H9 (cell line): ENCODE measurements around the gene OGFOD1. TPM values are rescaled to one million over a fixed set of nuclear protein-coding genes. Genes with fewer than 3 reads are reported as not detected.

ENCODE experiments used
- DNase-seq: peaks from one replicate; pipeline ENCODE4 v3.0.0-alpha.2; 2017
- H2AFZ ChIP-seq: one replicate; pipeline ENCODE4 v1.6.1; 2013; ENCODE audit warnings: mild to moderate bottlenecking, low read length, control low read depth, moderate library complexity
- H2AK5ac ChIP-seq: 2 replicates; pipeline ENCODE4 v1.6.1; 2013; ENCODE audit warnings: low read length, control low read depth, mixed read lengths; ENCODE audit not compliant: insufficient read length
- H2BK120ac ChIP-seq: one replicate; pipeline ENCODE4 v1.6.1; 2013; ENCODE audit warnings: low read depth, mild to moderate bottlenecking, low read length, control low read depth, inconsistent platforms; ENCODE audit not compliant: poor library complexity, severe bottlenecking
- H2BK12ac ChIP-seq: 2 replicates; pipeline ENCODE4 v1.6.1; 2013; ENCODE audit warnings: low read length, control low read depth, mixed read lengths, low read depth; ENCODE audit not compliant: insufficient read length
- H2BK15ac ChIP-seq: 2 replicates; pipeline ENCODE4 v1.6.1; 2013; ENCODE audit warnings: low read depth, low read length, control low read depth
- H2BK20ac ChIP-seq: one replicate; pipeline ENCODE4 v1.6.1; 2013; ENCODE audit warnings: low read depth, mild to moderate bottlenecking, low read length, control low read depth, inconsistent platforms; ENCODE audit not compliant: poor library complexity, severe bottlenecking
- H2BK5ac ChIP-seq: 2 replicates; pipeline ENCODE4 v1.6.1; 2013; ENCODE audit warnings: low read length, control low read depth, mixed read lengths; ENCODE audit not compliant: insufficient read length
- H3K14ac ChIP-seq: 2 replicates; pipeline ENCODE4 v1.6.1; 2013; ENCODE audit warnings: low read length, control low read depth; ENCODE audit not compliant: insufficient read depth
- H3K18ac ChIP-seq: 2 replicates; pipeline ENCODE4 v1.6.1; 2013; ENCODE audit warnings: low read depth, mild to moderate bottlenecking, mixed read lengths, low read length, control low read depth; ENCODE audit not compliant: insufficient read length
- H3K23ac ChIP-seq: 2 replicates; pipeline ENCODE4 v1.6.1; 2013; ENCODE audit warnings: low read length, control low read depth, mixed read lengths, low read depth; ENCODE audit not compliant: insufficient read length
- H3K23me2 ChIP-seq: 2 replicates; pipeline ENCODE4 v1.6.1; 2013; ENCODE audit warnings: low read depth, mild to moderate bottlenecking, mixed read lengths, low read length, control low read depth; ENCODE audit not compliant: insufficient read length, poor library complexity, severe bottlenecking
- H3K27ac ChIP-seq: 2 replicates; pipeline ENCODE4 v1.5.1; 2013; ENCODE audit warnings: low read length, control low read depth, mixed read lengths, low read depth; ENCODE audit not compliant: insufficient read length
- H3K27me3 ChIP-seq: 2 replicates; pipeline ENCODE4 v1.6.1; 2013; ENCODE audit warnings: low read length, control low read depth, inconsistent platforms; ENCODE audit not compliant: insufficient read depth
- H3K4ac ChIP-seq: 2 replicates; pipeline ENCODE4 v1.6.1; 2013; ENCODE audit warnings: low read depth, mild to moderate bottlenecking, control low read depth, inconsistent platforms, low read length, moderate library complexity
- H3K4me1 ChIP-seq: 2 replicates; pipeline ENCODE4 v1.6.1; 2013; ENCODE audit warnings: low read length, control low read depth, inconsistent platforms; ENCODE audit not compliant: insufficient read depth
- H3K4me2 ChIP-seq: 2 replicates; pipeline ENCODE4 v1.6.1; 2013; ENCODE audit warnings: low read length, control low read depth, mixed read lengths; ENCODE audit not compliant: insufficient read length, insufficient read depth
- H3K56ac ChIP-seq: 2 replicates; pipeline ENCODE4 v1.6.1; 2013; ENCODE audit warnings: low read depth, mild to moderate bottlenecking, mixed read lengths, low read length, control low read depth; ENCODE audit not compliant: insufficient read length
- H3K79me1 ChIP-seq: 2 replicates; pipeline ENCODE4 v1.6.1; 2013; ENCODE audit warnings: low read depth, mild to moderate bottlenecking, moderate library complexity, low read length, control low read depth, inconsistent platforms; ENCODE audit not compliant: insufficient read depth, poor library complexity, severe bottlenecking
- H3K79me2 ChIP-seq: 2 replicates; pipeline ENCODE4 v1.6.1; 2013; ENCODE audit warnings: low read length, control low read depth, inconsistent platforms; ENCODE audit not compliant: insufficient read depth
- H3K9ac ChIP-seq: 2 replicates; pipeline ENCODE4 v1.6.1; 2013; ENCODE audit warnings: low read length, control low read depth, mixed read lengths; ENCODE audit not compliant: insufficient read length; ENCODE audit errors: extremely low read depth
- H3K9me3 ChIP-seq: one replicate; pipeline ENCODE4 v1.6.1; 2013; ENCODE audit warnings: low read depth, low read length, inconsistent platforms; ENCODE audit not compliant: control insufficient read depth
- H3T11ph ChIP-seq: one replicate; pipeline ENCODE4 v1.6.1; 2013; ENCODE audit warnings: mild to moderate bottlenecking, low read length, control low read depth, inconsistent platforms
- H4K20me1 ChIP-seq: one replicate; pipeline ENCODE4 v1.6.1; 2013; ENCODE audit not compliant: control insufficient read depth, insufficient read length, insufficient read depth
- H4K5ac ChIP-seq: 2 replicates; pipeline ENCODE4 v1.6.1; 2013; ENCODE audit warnings: low read depth, mild to moderate bottlenecking, mixed read lengths, low read length, control low read depth; ENCODE audit not compliant: insufficient read length
- H4K8ac ChIP-seq: replicated peaks from 2 replicates; pipeline ENCODE4 v1.6.1; 2013; ENCODE audit warnings: low read length, control low read depth, mixed read lengths, low read depth; ENCODE audit not compliant: insufficient read length
- H4K91ac ChIP-seq: 2 replicates; pipeline ENCODE4 v1.6.1; 2013; ENCODE audit warnings: low read depth, mild to moderate bottlenecking, moderate library complexity, mixed read lengths, low read length, control low read depth; ENCODE audit not compliant: insufficient read length
- H3K27ac Mint-ChIP-seq, 3 experiments: 2 replicates in 2 of 3; 3 replicates in 1 of 3; pipeline ENCODE4 v1.8.0; 2020 to 2021; ENCODE audit warnings: mixed read lengths in 3 of 3, mild to moderate bottlenecking in 1 of 3, moderate library complexity in 1 of 3
- H3K27me3 Mint-ChIP-seq: 2 replicates; pipeline ENCODE4 v1.8.0; 2021; ENCODE audit warnings: low read depth, mild to moderate bottlenecking, moderate library complexity, mixed read lengths
- H3K36me3 Mint-ChIP-seq, 3 experiments: 2 replicates in 2 of 3; 3 replicates in 1 of 3; pipeline ENCODE4 v1.8.0; 2020 to 2021; ENCODE audit warnings: low read depth in 3 of 3, mixed read lengths in 3 of 3; ENCODE audit not compliant: insufficient read depth in 1 of 3
- H3K4me1 Mint-ChIP-seq, 2 experiments: 2 replicates each; pipeline ENCODE4 v1.8.0; 2020; ENCODE audit warnings: mixed read lengths in 2 of 2
- H3K4me3 Mint-ChIP-seq, 2 experiments: 2 replicates in 1 of 2; 3 replicates in 1 of 2; pipeline ENCODE4 v1.8.0; 2020 to 2021; ENCODE audit warnings: mild to moderate bottlenecking in 2 of 2, mixed read lengths in 2 of 2, moderate library complexity in 1 of 2
- H3K9me3 Mint-ChIP-seq, 2 experiments: 2 replicates in 1 of 2; 3 replicates in 1 of 2; pipeline ENCODE4 v1.8.0; 2020; ENCODE audit warnings: mild to moderate bottlenecking in 2 of 2, mixed read lengths in 2 of 2, moderate library complexity in 1 of 2
- total RNA-seq: library from RNA; stranded (reverse); gene quantifications from 2 replicates; pipeline ENCODE4 v1.2.1, GENCODE V29; 2021
- TF ChIP-seq, protein P1 (sequence below): fragments of 200-600 bp; sonication (generic); conservative IDR thresholded peaks from 3 replicates; pipeline ENCODE4 v1.8.0; 2021; ENCODE audit warnings: antibody characterized with exemption, mild to moderate bottlenecking

Gene OGFOD1
- total RNA-seq, 1 experiment from 2014 or later = 66.5 TPM

DNA sequence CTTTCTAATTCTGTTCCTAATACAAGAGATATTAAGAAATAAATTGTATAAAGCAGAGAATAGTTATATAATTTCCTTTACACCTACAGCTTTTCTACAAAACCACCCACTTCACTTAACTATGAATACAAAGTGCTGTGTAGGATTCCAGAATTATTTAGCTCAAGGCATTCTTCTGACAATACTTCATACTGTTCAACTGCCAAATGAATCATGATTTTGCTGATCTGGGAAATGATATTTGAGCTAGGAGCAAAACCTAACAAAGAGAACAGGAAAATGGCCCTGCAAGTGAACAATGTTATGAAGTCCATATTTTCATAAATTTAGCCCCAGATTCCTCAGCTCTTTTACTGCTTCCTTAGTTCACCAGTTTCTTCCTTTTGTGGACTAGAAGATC lies 55.6 kb downstream of the OGFOD1 start:
- H3K79me2 ChIP-seq = no peaks in the 10 kb centered on the region
- Mint-ChIP-seq H3K4me3 (no peak overlapping the region), H3K27me3 (no peaks in the 10 kb centered on the region), H3K4me1 (no peaks in the 10 kb centered on the region), H3K27ac (no peak overlapping the region), H3K9me3 (no peaks in the 10 kb centered on the region), H3K36me3 (peaks cover 2 to 18% (median 16%) of the 10 kb centered on the region in 3 experiments; a peak in 6 of 7 replicates)
- no peak overlapping the region for H2BK120ac ChIP-seq
- no peak overlapping the region for H3K18ac ChIP-seq
- no peak overlapping the region for H3K56ac ChIP-seq
- H2BK5ac ChIP-seq = no peak overlapping the region
- H3K27me3 ChIP-seq = no peaks in the 10 kb centered on the region
- no peak overlapping the region for H2AK5ac ChIP-seq
- H3K27ac ChIP-seq = no peak overlapping the region
- no peak overlapping the region for H3K4ac ChIP-seq
- no peak overlapping the region for H3K4me2 ChIP-seq
- H3K23ac ChIP-seq = no peak overlapping the region
- H2BK20ac ChIP-seq = no peak overlapping the region
- H3K79me1 ChIP-seq = no peaks in the 10 kb centered on the region
- H4K5ac ChIP-seq = no peak overlapping the region
- H2BK12ac ChIP-seq = no peak overlapping the region
- H3K9ac ChIP-seq = no peak overlapping the region
- no peak overlapping the region for H2BK15ac ChIP-seq
- H3K14ac ChIP-seq = no peak overlapping the region
- TF ChIP-seq, protein P1, sequence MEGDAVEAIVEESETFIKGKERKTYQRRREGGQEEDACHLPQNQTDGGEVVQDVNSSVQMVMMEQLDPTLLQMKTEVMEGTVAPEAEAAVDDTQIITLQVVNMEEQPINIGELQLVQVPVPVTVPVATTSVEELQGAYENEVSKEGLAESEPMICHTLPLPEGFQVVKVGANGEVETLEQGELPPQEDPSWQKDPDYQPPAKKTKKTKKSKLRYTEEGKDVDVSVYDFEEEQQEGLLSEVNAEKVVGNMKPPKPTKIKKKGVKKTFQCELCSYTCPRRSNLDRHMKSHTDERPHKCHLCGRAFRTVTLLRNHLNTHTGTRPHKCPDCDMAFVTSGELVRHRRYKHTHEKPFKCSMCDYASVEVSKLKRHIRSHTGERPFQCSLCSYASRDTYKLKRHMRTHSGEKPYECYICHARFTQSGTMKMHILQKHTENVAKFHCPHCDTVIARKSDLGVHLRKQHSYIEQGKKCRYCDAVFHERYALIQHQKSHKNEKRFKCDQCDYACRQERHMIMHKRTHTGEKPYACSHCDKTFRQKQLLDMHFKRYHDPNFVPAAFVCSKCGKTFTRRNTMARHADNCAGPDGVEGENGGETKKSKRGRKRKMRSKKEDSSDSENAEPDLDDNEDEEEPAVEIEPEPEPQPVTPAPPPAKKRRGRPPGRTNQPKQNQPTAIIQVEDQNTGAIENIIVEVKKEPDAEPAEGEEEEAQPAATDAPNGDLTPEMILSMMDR = no peak
- no peak overlapping the region for H4K91ac ChIP-seq
- no peaks in the 10 kb centered on the region for H3K4me1 ChIP-seq
- no peaks in the 10 kb centered on the region for H3K23me2 ChIP-seq
- H3K9me3 ChIP-seq = no peaks in the 10 kb centered on the region
- no peaks in the 10 kb centered on the region for H4K20me1 ChIP-seq
- DNase-seq = no peak
- no peak overlapping the region for H4K8ac ChIP-seq
- H3T11ph ChIP-seq = no peak overlapping the region
- no peak overlapping the region for H2AFZ ChIP-seq
